Activated B cell treated with CpG ODN at 0.5 μM for 24 hours (primary cell): Measurements from ENCODE around the gene PHRF1. TPM values are rescaled to one million over a fixed set of nuclear protein-coding genes. Genes with fewer than 3 reads are reported as not detected.

Experiments used
- ATAC-seq: fragments of 200-7000 bp; cut with Tn5 transposase; one replicate; pipeline ENCODE4 v1.10.0; 2021; ENCODE audit warnings: low read depth, mild to moderate bottlenecking, moderate library complexity
- CTCF ChIA-PET: fragments of 350-600 bp; sonication (Branson Sonifier 250); formaldehyde crosslinking; loops from one replicate; lab custom pipeline; 2021; ENCODE audit warnings: antibody characterized with exemption; lab: Charles Lee
- POLR2A ChIA-PET: fragments of 350-600 bp; sonication (Branson Sonifier 250); formaldehyde crosslinking; loops from one replicate; lab custom pipeline; 2021; ENCODE audit warnings: antibody characterized with exemption; lab: Charles Lee
- DNase-seq: peaks from one replicate; pipeline ENCODE4 v3.0.0; 2022
- H3K27ac Mint-ChIP-seq: one replicate; pipeline ENCODE4 v1.8.0; 2020; ENCODE audit warnings: mixed read lengths
- H3K27me3 Mint-ChIP-seq: one replicate; pipeline ENCODE4 v1.8.0; 2021; ENCODE audit warnings: mixed read lengths
- H3K36me3 Mint-ChIP-seq: one replicate; pipeline ENCODE4 v1.8.0; 2021; ENCODE audit warnings: low read depth, mixed read lengths
- H3K4me1 Mint-ChIP-seq: one replicate; pipeline ENCODE4 v1.8.0; 2021; ENCODE audit warnings: mixed read lengths
- H3K4me3 Mint-ChIP-seq: one replicate; pipeline ENCODE4 v1.8.0; 2020; ENCODE audit warnings: mild to moderate bottlenecking, mixed read lengths
- H3K9me3 Mint-ChIP-seq: one replicate; pipeline ENCODE4 v1.8.0; 2020; ENCODE audit warnings: mixed read lengths
- CTCF ChIP-seq: fragments of 200-600 bp; IDR thresholded peaks from one replicate; pipeline ENCODE4 v1.8.0; 2022; ENCODE audit warnings: antibody characterized with exemption, mild to moderate bottlenecking
- intact Hi-C: fragments of 100-400 bp; cut with micrococcal nuclease; formaldehyde crosslinking; loops from one replicate; pipeline ENCODE4 v1.15.1; 2024
- total RNA-seq: library from RNA; stranded (reverse); gene quantifications from 2 replicates; pipeline ENCODE4 v1.2.3, GENCODE V29; 2022

Gene PHRF1
- total RNA-seq, 1 donor from 2014 or later, result 49.6 TPM

GRCh38 chr11:627308-627576 lies 51.0 kb downstream of the PHRF1 start:
- no peak for ATAC-seq
- H3K27me3 Mint-ChIP-seq, result peaks cover 25% of the 10 kb centered on the region
- no peak for TF ChIP-seq CTCF

GRCh38 chr11:628056-628455 lies 51.8 kb downstream of the PHRF1 start:
- Mint-ChIP-seq H3K36me3 (no peaks in the 10 kb centered on the region), H3K4me3 (peak overlapping the region; percentile 47), H3K27ac (no peak overlapping the region), H3K27me3 (peaks cover 25% of the 10 kb centered on the region), H3K9me3 (no peaks in the 10 kb centered on the region), H3K4me1 (peaks cover 14% of the 10 kb centered on the region)
- intact Hi-C loops, result no loop called here
- CTCF ChIA-PET, result no interaction called here
- POLR2A ChIA-PET, result no interaction called here
- TF ChIP-seq CTCF, result no peak
- ATAC-seq (no peak), DNase-seq (no peak)

More at GRCh38 chr11:627308-627576, 51.0 kb downstream of the PHRF1 start:
- no peak overlapping the region for H3K4me3 Mint-ChIP-seq
- H3K36me3 Mint-ChIP-seq, result no peaks in the 10 kb centered on the region
- intact Hi-C loops, result no loop called here
- ChIA-PET CTCF (no interaction called here), POLR2A (interaction anchor here (0.6 kb wide), 1 partner anchor 28 kb away, joined by 6 read pairs; no protein-coding TSS in a partner anchor)
- peaks cover 14% of the 10 kb centered on the region for H3K4me1 Mint-ChIP-seq
- no peak overlapping the region for H3K27ac Mint-ChIP-seq
- DNase-seq, result peak; percentile 14
- H3K9me3 Mint-ChIP-seq, result no peaks in the 10 kb centered on the region

GRCh38 chr11:629237-629583 lies 52.9 kb downstream of the PHRF1 start:
- Mint-ChIP-seq H3K27me3 (peaks cover 22% of the 10 kb centered on the region), H3K4me1 (peaks cover 14% of the 10 kb centered on the region), H3K27ac (no peak overlapping the region), H3K4me3 (no peak overlapping the region), H3K36me3 (no peaks in the 10 kb centered on the region), H3K9me3 (no peaks in the 10 kb centered on the region)
- no peak for TF ChIP-seq CTCF
- ChIA-PET POLR2A (no interaction called here), CTCF (no interaction called here)
- DNase-seq (peak; percentile 13), ATAC-seq (no peak)
- intact Hi-C loops, result no loop called here

GRCh38 chr11:630871-631270 lies 54.6 kb downstream of the PHRF1 start:
- H3K27me3 Mint-ChIP-seq, result peaks cover 23% of the 10 kb centered on the region
- H3K36me3 Mint-ChIP-seq, result no peaks in the 10 kb centered on the region
- TF ChIP-seq CTCF, result no peak
- peaks cover 14% of the 10 kb centered on the region for H3K4me1 Mint-ChIP-seq
- CTCF ChIA-PET, result no interaction called here
- no peak for DNase-seq
- no peak overlapping the region for H3K4me3 Mint-ChIP-seq
- H3K27ac Mint-ChIP-seq, result no peak overlapping the region
- POLR2A ChIA-PET, result no interaction called here
- no peaks in the 10 kb centered on the region for H3K9me3 Mint-ChIP-seq
- no peak for ATAC-seq
- intact Hi-C loops, result no loop called here

GRCh38 chr11:635945-636510 lies 59.8 kb downstream of the PHRF1 start:
- POLR2A ChIA-PET, result no interaction called here
- DNase-seq (no peak), ATAC-seq (no peak)
- no peak overlapping the region for H3K4me3 Mint-ChIP-seq
- peaks cover 23% of the 10 kb centered on the region for H3K27me3 Mint-ChIP-seq
- no peaks in the 10 kb centered on the region for H3K36me3 Mint-ChIP-seq
- no peaks in the 10 kb centered on the region for H3K9me3 Mint-ChIP-seq
- intact Hi-C loops, result loop anchor here (2.0 kb wide), 1 partner anchor 19 kb away; no protein-coding TSS in a partner anchor
- no peak for TF ChIP-seq CTCF
- peaks cover 24% of the 10 kb centered on the region for H3K4me1 Mint-ChIP-seq
- no peak overlapping the region for H3K27ac Mint-ChIP-seq
- CTCF ChIA-PET, result no interaction called here
